Stimulated activated CD4-positive, alpha-beta T cell treated with anti-CD3 and anti-CD28 coated beads, TNF-alpha, amount 100 ng/mL, for 24 hours (primary cell): ENCODE data around the gene HCRT.
"Not testable (repeated sequence)": the region's sequence is repeated elsewhere in the genome, so short reads cannot be mapped to it uniquely, and the experiment has no call there.

Source experiments
- DNase-seq, 3 experiments: peaks; one replicate each; pipeline ENCODE4 v3.0.0-alpha.2; 2020; ENCODE audit warnings: low read depth in 3 of 3

The HCRT gene

GRCh38 chr17:42198897-42199296, 13.6 kb upstream of the HCRT start:
- no peak for DNase-seq

- no peak for DNase-seq
These were observed 12.4 kb upstream of the HCRT start for GRCh38 chr17:42197564-42198156.

DNA sequence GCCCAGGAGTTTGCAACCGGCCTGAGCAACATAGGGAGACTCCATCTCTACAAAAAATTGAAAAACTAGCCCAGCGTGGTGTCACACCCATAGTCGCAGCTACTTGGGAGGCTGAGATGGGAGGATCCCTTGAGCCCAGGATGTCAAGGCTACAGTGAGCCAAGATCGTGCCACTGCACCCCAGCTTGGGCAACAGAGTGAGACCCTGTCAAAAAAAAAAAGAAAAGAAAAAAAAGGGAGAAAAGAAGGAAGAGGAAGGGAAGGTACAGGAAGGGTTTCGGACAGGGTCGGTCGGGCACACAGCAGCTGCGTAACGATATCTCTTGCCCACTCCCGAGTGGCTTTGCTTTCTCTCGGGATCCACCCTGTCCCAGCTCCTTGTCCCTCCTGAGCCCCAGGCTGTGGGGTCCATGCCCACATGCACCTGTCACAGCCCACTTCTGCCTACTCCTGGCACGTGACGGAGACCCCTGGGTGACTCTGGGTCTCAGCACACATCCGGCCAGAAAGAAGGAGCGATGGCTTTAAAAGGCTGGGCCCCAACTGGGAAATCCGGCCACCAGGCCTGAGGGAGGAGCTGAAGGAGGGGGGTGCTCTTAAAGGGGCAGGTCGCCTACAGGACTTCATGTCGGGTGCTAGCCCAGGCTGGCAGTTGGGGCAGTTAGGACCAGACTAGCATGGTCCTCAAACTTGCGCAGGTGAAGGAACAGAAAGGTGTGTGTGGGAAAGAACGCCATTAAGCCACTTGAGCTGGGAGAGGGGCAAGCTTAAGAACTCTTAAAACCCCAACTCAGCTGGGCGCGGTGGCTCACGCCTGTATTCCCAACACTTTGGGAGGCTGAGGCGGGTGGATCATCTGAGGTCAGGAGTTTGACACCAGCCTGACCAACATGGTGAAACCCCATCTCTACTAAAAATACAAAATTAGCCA, 9.0 kb upstream of the HCRT start, which contains the start of gene GHDC:
Gene GHDC, minus strand, starts transcription at position 526 of the 931 bp plus-strand sequence. CDS start 913 bp downstream, outside the sequence.
- peak; percentile 71 to 78 (median 71) for DNase-seq

- DNase-seq = no peak
These were observed 8.1 kb upstream of the HCRT start for GRCh38 chr17:42193216-42193968.

- DNase-seq = no peak
These were observed 7.2 kb upstream of the HCRT start for GRCh38 chr17:42192189-42193126.

GRCh38 chr17:42191275-42191608, 6.0 kb upstream of the HCRT start:
- no peak for DNase-seq

- no peak for DNase-seq
These were observed 5.4 kb upstream of the HCRT start for GRCh38 chr17:42190491-42191274.

GRCh38 chr17:42189651-42189965, 4.4 kb upstream of the HCRT start:
- DNase-seq = no peak

GRCh38 chr17:42188749-42189650, 3.7 kb upstream of the HCRT start:
- DNase-seq = no peak

- no peak for DNase-seq
These were observed 2.6 kb upstream of the HCRT start for GRCh38 chr17:42187833-42188232.

GRCh38 chr17:42186191-42186590, 939 bp upstream of the HCRT start:
- not testable (repeated sequence) for DNase-seq

- DNase-seq = no peak
These were observed 324 bp upstream of the HCRT start for GRCh38 chr17:42185621-42185930.

DNA sequence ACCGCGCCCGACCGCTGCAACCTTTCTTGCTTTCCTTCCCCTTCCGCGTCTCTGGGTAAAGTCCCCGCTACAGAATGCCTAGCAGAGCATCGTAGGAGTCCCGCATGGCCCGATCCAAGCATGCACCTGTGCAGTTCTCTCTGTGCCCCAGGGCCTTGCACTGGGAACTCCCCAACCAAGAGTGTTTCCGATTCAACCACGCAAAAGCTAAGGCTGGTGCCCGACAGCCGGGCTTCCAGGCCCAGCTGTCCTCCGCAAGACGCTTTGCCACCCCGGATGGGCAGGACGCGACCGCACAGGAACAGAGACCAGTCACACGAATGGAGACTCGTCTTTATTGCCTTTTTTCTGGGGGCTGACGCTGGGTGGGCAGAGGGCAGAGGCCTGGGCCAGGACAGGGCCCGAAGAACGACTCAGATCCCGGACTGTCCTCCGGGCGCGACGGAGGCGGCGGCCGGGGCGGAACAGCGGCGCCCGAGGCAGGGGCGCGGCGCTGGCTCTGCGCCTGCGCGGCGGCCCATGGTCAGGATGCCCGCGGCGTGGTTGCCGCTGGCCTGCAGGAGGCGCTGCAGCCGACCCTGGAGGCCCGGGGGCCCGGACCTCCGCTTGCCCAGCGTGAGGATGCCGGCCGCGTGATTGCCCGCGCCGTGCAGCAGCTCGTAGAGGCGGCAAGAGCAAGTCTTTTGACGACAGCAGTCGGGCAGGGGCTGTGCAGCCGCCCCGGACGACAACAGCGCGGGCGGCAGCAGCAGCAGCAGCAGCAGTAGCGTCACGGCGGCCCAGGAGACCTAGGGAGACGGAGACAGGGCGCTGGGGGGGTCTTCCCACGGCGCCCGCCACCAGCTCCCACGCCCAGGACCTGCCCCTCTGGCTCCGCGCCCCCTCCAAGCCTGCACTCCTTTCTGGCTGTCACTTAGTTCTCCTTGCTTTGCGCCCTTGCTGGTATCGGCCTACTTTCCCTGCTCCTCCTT, 1.2 kb downstream of the HCRT start:
- peak; percentile 51 to 78 (median 55) for DNase-seq

DNA sequence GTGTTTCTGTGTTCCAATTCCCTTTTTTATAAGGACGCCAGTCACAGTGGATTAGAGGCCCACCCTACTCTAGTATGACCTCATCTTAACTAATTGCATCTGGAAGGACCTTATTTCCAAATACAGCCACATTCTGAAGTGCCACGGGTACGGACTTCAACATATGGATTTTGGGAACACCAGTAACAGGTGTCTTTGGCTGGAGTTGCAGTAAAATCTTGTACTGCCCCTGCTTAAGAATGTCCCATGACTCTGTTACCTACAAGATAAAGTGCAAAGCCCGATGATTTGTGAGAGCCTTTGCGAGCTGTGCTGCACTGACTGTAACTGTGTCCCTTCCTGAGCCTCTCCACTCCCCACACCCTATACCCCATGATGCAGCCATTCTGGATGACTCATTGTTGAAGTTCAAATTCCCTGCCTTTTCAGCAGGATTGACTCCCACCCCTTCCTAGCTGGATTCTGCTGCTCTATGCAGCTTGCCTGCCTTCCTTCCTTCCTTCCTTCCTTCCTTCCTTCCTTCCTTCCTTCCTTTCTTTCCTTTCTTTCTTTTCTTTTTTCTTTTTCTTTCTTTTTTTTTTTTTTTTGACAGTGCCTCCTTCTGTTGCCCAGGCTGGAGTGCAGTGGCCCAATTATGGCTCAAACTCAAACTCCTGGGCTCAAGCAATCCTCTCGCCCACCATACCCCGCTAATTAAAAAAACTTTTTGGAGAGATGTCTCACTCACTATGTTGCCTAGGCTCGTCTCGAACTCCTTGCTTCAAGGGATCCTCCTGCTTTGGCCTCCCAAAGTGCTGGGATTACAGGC, 2.1 kb downstream of the HCRT start:
- no peak for DNase-seq

GRCh38 chr17:42181851-42182207, 3.4 kb downstream of the HCRT start:
- DNase-seq = no peak

- DNase-seq = peak; percentile 76 to 91 (median 78)
These were observed 4.1 kb downstream of the HCRT start, which contains the start of gene KCNH4 for GRCh38 chr17:42180922-42181850. TSS of gene KCNH4 (minus strand) at chr17:42181142. CDS start at chr17:42180945, 197 bp downstream.
